ENCODE results near the gene TRIM60.
"Not testable (repeated sequence)": the region's sequence is repeated elsewhere in the genome, so short reads cannot be mapped to it uniquely, and the experiment has no call there.

Gene TRIM60

GRCh38 chr4:165055601-165056000 lies 23.8 kb downstream of the TRIM60 start:
- no peak for DNase-seq

GRCh38 chr4:165058666-165059065 lies 26.9 kb downstream of the TRIM60 start:
- no peak for DNase-seq

DNA sequence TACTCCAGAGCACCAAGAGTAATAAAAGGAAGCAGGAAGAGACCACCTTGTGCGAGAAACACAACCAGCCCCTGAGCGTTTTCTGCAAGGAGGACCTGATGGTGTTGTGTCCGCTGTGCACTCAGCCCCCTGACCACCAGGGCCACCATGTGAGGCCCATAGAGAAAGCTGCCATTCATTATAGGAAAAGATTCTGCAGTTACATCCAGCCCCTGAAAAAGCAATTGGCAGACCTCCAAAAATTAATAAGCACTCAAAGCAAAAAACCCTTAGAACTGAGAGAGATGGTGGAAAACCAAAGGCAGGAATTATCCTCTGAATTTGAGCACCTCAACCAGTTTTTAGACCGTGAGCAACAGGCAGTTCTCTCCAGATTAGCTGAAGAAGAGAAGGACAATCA lies 27.6 kb downstream of the TRIM60 start:
- DNase-seq, result no peak

DNA sequence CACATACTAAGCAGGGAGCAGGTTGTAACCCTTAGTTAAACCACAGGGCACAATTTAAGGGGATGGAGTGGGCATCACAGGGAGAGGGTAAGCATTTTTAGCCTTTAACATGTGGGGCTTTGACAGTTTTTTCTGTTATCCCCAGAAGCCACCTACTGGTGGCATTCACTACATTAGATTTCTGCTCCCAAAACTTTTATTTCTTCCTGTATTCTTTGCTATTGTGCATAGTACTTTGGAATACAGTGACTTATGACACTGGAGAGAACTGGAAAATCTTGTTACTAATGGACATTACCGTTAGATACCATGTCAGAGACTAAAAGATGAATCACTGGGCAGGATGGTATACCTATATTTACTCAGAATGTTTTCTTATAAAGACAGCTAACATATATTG lies 29.1 kb downstream of the TRIM60 start:
- DNase-seq, result no peak

- no peak for DNase-seq
Measured at GRCh38 chr4:165070560-165070959, 38.8 kb downstream of the TRIM60 start.

DNA sequence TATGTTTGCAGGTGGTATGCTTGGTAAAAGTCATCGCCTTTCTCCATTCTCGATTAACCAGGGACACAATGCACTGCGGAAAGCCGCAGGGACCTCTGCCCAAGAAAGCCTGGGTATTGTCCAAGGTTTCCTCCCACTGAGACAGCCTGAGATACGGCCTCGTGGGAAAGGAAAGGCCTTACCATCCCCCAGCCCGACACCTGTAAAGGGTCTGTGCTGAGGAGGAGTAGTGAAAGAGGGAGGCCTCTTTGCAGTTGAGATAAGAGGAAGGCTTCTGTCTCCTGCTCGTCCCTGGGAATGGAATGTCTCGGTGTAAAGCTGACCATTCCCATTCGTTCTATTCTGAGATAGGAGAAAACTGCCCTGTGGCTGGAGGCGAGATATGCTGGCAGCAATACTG lies 41.5 kb downstream of the TRIM60 start:
- not testable (repeated sequence) for DNase-seq

GRCh38 chr4:165077034-165077578 lies 45.3 kb downstream of the TRIM60 start:
- DNase-seq, result no peak

DNA sequence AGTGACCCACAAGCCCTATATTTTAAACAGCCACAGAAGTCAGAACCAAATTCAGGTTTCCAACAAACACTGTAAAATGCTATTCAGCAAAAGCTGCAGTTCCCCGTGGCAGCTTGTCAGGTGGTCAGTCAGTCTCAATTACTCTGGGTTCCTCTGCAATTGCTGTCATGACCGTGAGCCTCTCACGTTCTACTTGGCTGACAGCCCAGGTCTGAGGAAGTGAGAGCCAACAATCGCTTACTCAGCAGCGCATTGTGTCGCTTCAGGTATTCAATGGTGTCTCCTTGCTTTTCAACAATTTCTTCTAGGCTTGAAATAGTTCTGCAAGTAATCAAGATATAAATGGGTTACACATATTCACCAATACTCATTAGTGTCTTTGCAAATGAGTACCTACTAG lies 47.7 kb downstream of the TRIM60 start:
- no peak for DNase-seq

DNA sequence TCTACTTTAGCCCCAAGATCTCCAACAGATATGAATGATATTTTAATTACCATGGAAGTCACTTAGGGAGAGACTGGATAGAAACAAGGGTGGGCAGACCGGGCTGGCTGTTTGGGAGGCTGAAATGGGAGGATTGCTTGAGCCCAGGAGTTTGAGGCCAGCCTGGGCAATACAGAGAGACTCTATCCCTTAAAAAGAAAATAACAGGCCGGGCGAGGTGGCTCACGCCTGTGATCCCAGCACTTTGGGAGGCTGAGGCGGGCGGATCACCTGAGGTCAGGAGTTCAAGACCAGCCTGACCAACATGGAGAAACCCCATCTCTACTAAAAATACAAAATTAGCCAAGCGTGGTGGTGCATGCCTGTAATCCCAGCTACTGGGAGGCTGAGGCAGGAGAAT lies 53.0 kb downstream of the TRIM60 start:
- not testable (repeated sequence) for DNase-seq

DNA sequence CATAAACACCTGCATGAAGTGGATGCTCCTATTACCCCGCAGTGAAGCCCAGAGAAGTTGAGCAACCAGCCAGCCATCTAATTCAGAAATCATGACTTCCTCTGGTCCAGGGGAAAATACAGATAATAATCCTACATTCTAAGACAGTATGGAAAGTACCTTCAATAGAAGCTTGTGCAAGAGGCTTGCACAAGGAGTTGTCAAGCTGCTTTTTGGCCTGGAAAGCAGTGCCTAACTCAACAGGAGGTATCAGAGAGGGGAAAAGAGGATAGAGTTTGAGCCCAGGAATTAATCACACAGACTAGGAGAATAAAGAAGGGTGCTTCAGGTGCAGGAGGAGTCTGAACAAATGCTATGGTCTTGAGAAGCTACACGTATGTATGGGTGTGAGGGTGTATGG lies 54.1 kb downstream of the TRIM60 start:
- DNase-seq, result no peak

- no peak for DNase-seq
Measured at GRCh38 chr4:165088366-165088765, 56.6 kb downstream of the TRIM60 start.
